Ishikawa (cell line): ENCODE results near the gene ZSWIM4.

Experiments
- CEBPB ChIP-seq: IDR thresholded peaks from 2 replicates; pipeline ENCODE4 v1.6.1; 2012
- CREB1 ChIP-seq: IDR thresholded peaks from 2 replicates; pipeline ENCODE4 v1.6.1; 2012; ENCODE audit warnings: low read depth
- EP300 ChIP-seq: IDR thresholded peaks from 2 replicates; pipeline ENCODE4 v1.6.1; 2012; ENCODE audit warnings: borderline replicate concordance
- RAD21 ChIP-seq: IDR thresholded peaks from 2 replicates; pipeline ENCODE4 v1.6.1; 2012; ENCODE audit warnings: low read depth
- TAF1 ChIP-seq: IDR thresholded peaks from 2 replicates; pipeline ENCODE4 v1.6.1; 2012; ENCODE audit warnings: low read depth, mild to moderate bottlenecking
- TEAD4 ChIP-seq: IDR thresholded peaks from 2 replicates; pipeline ENCODE4 v1.6.1; 2012
- YY1 ChIP-seq: IDR thresholded peaks from 2 replicates; pipeline ENCODE4 v1.6.1; 2012; ENCODE audit warnings: low read depth

- TF ChIP-seq TAF1 (no peak), TEAD4 (no peak), EP300 (no peak), CEBPB (no peak), CREB1 (no peak), RAD21 (no peak), YY1 (no peak)
Observed at GRCh38 chr19:13756210-13756609, 39.0 kb upstream of the ZSWIM4 start.
